Mesangial cell (primary cell): Measurements from ENCODE around the gene ZNF454. TPM values are rescaled to one million over a fixed set of nuclear protein-coding genes. Genes with fewer than 3 reads are reported as not detected.

Experiments used
- total RNA-seq: library from RNA; depleted of rRNA; stranded (reverse); fragments of >200 nt; gene quantifications from 2 replicates; pipeline ENCODE4 v1.2.3, GENCODE V29; 2015

The ZNF454 gene
- 1.3 and 2.9 TPM in 2 replicates for total RNA-seq

GRCh38 chr5:178940569-178941360 is at the start of gene ZNF454:
ZNF454 (plus strand) TSS chr5:178941198; CDS start chr5:178942792, 1,594 bp downstream.

GRCh38 chr5:178895615-178896571 is 45.1 kb upstream of the ZNF454 start, which contains the start of gene ZFP2:
ZFP2 (plus strand) TSS chr5:178895913; CDS start chr5:178931314, 35,401 bp downstream.

DNA sequence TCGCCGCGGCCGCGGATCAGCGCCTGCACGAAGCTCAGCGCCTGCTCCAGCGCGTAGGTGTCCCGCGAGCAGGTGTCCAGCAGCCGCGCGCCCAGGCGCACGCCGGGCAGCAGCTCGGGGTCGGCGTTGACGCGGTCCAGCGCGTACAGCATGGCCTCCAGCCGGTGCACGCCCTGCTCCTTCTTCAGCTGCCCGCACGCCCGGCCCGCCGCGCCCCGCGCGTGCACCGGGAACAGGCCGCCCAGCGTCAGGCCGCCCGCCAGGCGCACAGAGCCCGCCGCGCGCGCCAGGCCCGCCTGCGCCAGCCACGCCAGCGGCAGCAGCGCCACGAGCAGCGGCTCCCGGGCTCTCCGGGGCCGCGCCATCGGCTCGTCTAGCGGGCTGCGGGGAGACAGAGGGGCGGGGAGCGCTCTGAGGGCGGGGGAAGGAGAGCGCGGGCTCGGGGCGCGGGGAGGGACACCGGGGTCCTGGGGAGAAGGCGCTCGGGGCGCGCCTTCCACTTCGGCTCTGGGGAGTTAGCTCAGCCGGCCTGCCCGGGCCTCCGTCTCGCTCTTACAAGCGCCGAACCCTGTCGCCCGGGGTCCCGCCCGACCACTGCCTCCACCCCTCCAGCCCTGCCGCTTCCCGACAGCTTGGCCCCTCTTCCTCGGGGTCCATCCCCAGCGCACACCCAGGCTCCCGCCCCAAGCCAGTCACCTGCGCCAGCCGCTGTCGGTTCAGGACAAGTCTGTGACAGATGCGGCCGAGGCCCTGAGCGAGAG is 53.8 kb downstream of the ZNF454 start, which contains the start of gene GRM6:
Gene GRM6, minus strand, starts transcription at position 741 of the 761 bp plus-strand sequence. Its CDS starts 376 bp downstream, at position 365.

Other genes with a start within 250 kb of the ZNF454 start
- 4.2 and 6.5 TPM in 2 replicates for gene ZNF354A, start 210.5 kb upstream of the ZNF454 start, total RNA-seq
- 2.8 and 4.1 TPM in 2 replicates for gene ZNF354B, start 81.2 kb upstream of the ZNF454 start, total RNA-seq
- gene ZFP2, start 45.3 kb upstream of the ZNF454 start, total RNA-seq: 0.33 and 1.1 TPM in 2 replicates
- gene GRM6, start 54.1 kb downstream of the ZNF454 start, total RNA-seq: not detected in 2 replicates
- gene ZNF879, start 82.6 kb downstream of the ZNF454 start, total RNA-seq: 0.49 and 2.4 TPM in 2 replicates
- gene ZNF354C, start 119.2 kb downstream of the ZNF454 start, total RNA-seq: 2.0 and 4.7 TPM in 2 replicates